Ovary (tissue), 1 donor: ENCODE results near the gene FGF2.

Experiments used
- EP300 ChIP-seq: sonication (generic); formaldehyde crosslinking; IDR thresholded peaks from one replicate; pipeline ENCODE4 v1.6.1; 2017; ENCODE audit warnings: antibody characterized with exemption
- POLR2A ChIP-seq: fragments of 450-650 bp; IDR thresholded peaks from one replicate; pipeline ENCODE4 v1.6.1; 2017; ENCODE audit warnings: antibody characterized with exemption, mild to moderate bottlenecking, moderate library complexity

DNA sequence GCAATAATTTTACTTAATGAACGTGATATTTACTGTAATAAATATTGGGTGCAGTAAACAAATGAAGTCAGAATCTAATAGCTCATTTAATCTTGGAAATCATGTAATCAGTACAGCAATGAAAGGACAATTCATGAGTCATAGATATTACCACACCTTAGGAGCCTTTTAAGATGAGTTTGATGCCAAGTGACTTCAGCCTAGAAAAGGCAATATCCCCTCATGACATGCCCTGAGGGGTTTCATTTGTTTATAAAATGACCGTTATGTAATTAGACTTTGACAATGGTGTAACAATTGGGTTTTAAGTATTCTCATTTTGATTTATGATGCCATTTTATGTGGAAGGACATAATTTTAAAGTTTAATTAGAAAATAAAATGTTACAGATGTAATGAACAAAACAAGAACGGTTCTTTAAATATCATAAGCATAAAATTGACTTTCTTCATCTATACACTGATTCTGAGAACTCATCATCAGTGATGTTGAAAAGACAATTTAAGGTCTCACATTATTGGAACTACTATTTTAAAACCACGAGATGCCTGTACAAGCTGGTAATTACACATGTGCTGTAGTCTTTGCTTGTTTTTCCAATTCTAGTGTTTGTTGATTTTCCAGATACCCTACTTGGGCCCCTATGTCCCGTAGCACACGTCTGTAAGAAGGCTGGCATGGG, 5.0 kb downstream of the FGF2 start:
- TF ChIP-seq EP300 (no peak), POLR2A (no peak)
